Right lobe of liver (tissue), 4 donors: ENCODE data around the gene TBX18.

ENCODE experiments used
- POLR2A ChIP-seq: fragments of 450-650 bp; IDR thresholded peaks from one replicate; pipeline ENCODE4 v1.6.1; 2017; ENCODE audit warnings: antibody characterized with exemption, mild to moderate bottlenecking
- TF ChIP-seq, protein P1 (sequence below), 4 donors: fragments of 200-600 bp in 3 of 4; fragments of 450-650 bp in 1 of 4; IDR thresholded peaks; one replicate each; pipeline versions ENCODE4 v1.5.1 to v1.8.0; 2016 to 2022; ENCODE audit warnings: antibody characterized with exemption in 4 of 4, mild to moderate bottlenecking in 2 of 4
- donor health status: DM: no; HTN: no; CAD: no.
- donor health status: DM: no; HTN: no; CAD: no.
- donor health status: DM: no; HTN: yes; CAD: no.

DNA sequence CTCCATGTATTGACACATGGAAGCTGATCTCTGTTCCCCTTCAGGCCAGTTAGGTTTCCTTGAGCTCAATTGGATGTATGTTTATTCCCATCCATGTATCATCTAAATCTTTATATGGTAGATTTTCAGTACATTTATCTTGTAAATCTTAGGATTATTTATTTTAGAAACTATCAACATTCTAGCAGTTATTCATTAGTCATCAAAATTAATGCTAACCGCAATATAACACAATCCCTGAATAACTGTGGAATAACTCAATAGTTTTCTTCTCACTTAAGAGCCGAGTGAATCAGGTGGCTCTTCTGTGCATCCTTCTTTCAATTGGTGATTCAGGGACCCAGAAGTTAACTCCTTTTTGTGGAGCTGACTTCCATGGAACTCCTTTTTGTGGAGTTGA, 15.5 kb upstream of the TBX18 start:
- TF ChIP-seq, protein P1, sequence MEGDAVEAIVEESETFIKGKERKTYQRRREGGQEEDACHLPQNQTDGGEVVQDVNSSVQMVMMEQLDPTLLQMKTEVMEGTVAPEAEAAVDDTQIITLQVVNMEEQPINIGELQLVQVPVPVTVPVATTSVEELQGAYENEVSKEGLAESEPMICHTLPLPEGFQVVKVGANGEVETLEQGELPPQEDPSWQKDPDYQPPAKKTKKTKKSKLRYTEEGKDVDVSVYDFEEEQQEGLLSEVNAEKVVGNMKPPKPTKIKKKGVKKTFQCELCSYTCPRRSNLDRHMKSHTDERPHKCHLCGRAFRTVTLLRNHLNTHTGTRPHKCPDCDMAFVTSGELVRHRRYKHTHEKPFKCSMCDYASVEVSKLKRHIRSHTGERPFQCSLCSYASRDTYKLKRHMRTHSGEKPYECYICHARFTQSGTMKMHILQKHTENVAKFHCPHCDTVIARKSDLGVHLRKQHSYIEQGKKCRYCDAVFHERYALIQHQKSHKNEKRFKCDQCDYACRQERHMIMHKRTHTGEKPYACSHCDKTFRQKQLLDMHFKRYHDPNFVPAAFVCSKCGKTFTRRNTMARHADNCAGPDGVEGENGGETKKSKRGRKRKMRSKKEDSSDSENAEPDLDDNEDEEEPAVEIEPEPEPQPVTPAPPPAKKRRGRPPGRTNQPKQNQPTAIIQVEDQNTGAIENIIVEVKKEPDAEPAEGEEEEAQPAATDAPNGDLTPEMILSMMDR (IDR thresholded peaks at IDR 0.05), result no peak
- no peak for TF ChIP-seq POLR2A
